ENCODE results near the gene SLC5A10. TPM values are rescaled to one million over a fixed set of nuclear protein-coding genes. Genes with fewer than 3 reads are reported as not detected.

SLC5A10 gene
- polyA plus RNA-seq, 1 of the 3 experiments (the other 2 are of a cell fraction): not detected

- ChIA-PET CTCF (no interaction called here), POLR2A (no interaction called here)
- Histone ChIP-seq H3K4me2 (no peak overlapping the region), H3K36me3 (replicated peaks in 1 of 2; ENCODE audit: control insufficient read depth in 1 of 2, insufficient read depth in 2 of 2, low read length in 1 of 2) (peaks cover 2 to 14% of the 10 kb centered on the region in 2 experiments), H3K27ac (ENCODE audit: low read depth in 2 of 2, low read length in 1 of 2) (no peak overlapping the region), H3K9me2 (no peaks in the 10 kb centered on the region), H3K9me3 (no peaks in the 10 kb centered on the region), H3K79me2 (ENCODE audit: insufficient read depth) (no peaks in the 10 kb centered on the region; the same call in 1 of the 2 replicates), H3F3A (replicated peaks; ENCODE audit: insufficient read depth) (peaks cover 16% of the 10 kb centered on the region), H3K4me3 (ENCODE audit: low read depth in 2 of 2, low read length in 1 of 2) (no peak overlapping the region), H4K20me1 (ENCODE audit: insufficient read depth) (no peaks in the 10 kb centered on the region), H2AFZ (ENCODE audit: low read depth) (no peak overlapping the region), H3K9ac (no peak overlapping the region), H3K4me1 (ENCODE audit: control insufficient read depth in 1 of 2, insufficient read depth in 2 of 2, low read depth in 1 of 2, low read length in 1 of 2) (peaks cover 12 to 16% of the 10 kb centered on the region in 2 experiments; a peak in 3 of 4 replicates), H3K27me3 (ENCODE audit: insufficient read depth) (no peaks in the 10 kb centered on the region)
- TF ChIP-seq EZH2phosphoT487 (IDR thresholded peaks at IDR 0.05; ENCODE audit: borderline replicate concordance, low read depth) (no peak), USF2 (IDR thresholded peaks at IDR 0.05; ENCODE audit: borderline replicate concordance, low read depth, low read length) (no peak), GABPA (IDR thresholded peaks at IDR 0.05; ENCODE audit: low read depth) (no peak), ELF1 (IDR thresholded peaks at IDR 0.05) (no peak)
- no peak for DNase-seq
- 94% methylated on average over 1 of the region's 1 CpG for WGBS (ENCODE audit: low lambda C conversion rate)
Measured at GRCh38 chr17:18925187-18925586, 26.8 kb upstream of the SLC5A10 start.

GRCh38 chr17:18928628-18929125 lies 23.3 kb upstream of the SLC5A10 start:
- POLR2A ChIA-PET: no interaction called here
- Histone ChIP-seq H3K4me1 (ENCODE audit: control insufficient read depth in 1 of 2, insufficient read depth in 2 of 2, low read depth in 1 of 2, low read length in 1 of 2) (no peaks in the 10 kb centered on the region), H3F3A (replicated peaks; ENCODE audit: insufficient read depth) (no peaks in the 10 kb centered on the region), H3K36me3 (replicated peaks in 1 of 2; ENCODE audit: control insufficient read depth in 1 of 2, insufficient read depth in 2 of 2, low read length in 1 of 2) (peaks cover 15 to 24% of the 10 kb centered on the region in 2 experiments), H3K9ac (no peak overlapping the region), H3K27me3 (ENCODE audit: insufficient read depth) (no peaks in the 10 kb centered on the region), H3K4me3 (ENCODE audit: low read depth in 2 of 2, low read length in 1 of 2) (no peak overlapping the region), H3K79me2 (ENCODE audit: insufficient read depth) (no peaks in the 10 kb centered on the region; the same call in 1 of the 2 replicates), H3K9me2 (no peaks in the 10 kb centered on the region), H4K20me1 (ENCODE audit: insufficient read depth) (no peaks in the 10 kb centered on the region), H3K27ac (ENCODE audit: low read depth in 2 of 2, low read length in 1 of 2) (no peak overlapping the region), H2AFZ (ENCODE audit: low read depth) (no peak overlapping the region), H3K9me3 (no peaks in the 10 kb centered on the region), H3K4me2 (no peak overlapping the region)
- no peak for DNase-seq
- no peak for TF ChIP-seq EZH2phosphoT487 (IDR thresholded peaks at IDR 0.05; ENCODE audit: borderline replicate concordance, low read depth)
- TF ChIP-seq FOSL2 (IDR thresholded peaks at IDR 0.05; ENCODE audit: borderline replicate concordance, low read depth): no peak
- TF ChIP-seq TEAD4 (IDR thresholded peaks at IDR 0.05; ENCODE audit: borderline replicate concordance, insufficient read depth): no peak
- no peak for TF ChIP-seq TCF12 (IDR thresholded peaks at IDR 0.05)
- no peak for TF ChIP-seq NRF1 (IDR thresholded peaks at IDR 0.05; ENCODE audit: low read depth, low read length)
- TF ChIP-seq CTCF (IDR thresholded peaks at IDR 0.05): no peak
- TF ChIP-seq GABPA (IDR thresholded peaks at IDR 0.05; ENCODE audit: low read depth): no peak
- no peak for TF ChIP-seq ZBTB33 (IDR thresholded peaks at IDR 0.05; ENCODE audit: borderline replicate concordance, low read depth)
- WGBS (ENCODE audit: low lambda C conversion rate): 91% methylated on average over 9 of the region's 9 CpGs
- CTCF ChIA-PET: no interaction called here
